Measurements from ENCODE around the gene MBD4. TPM values are rescaled to one million over a fixed set of nuclear protein-coding genes. Genes with fewer than 3 reads are reported as not detected.

MBD4 gene
- total and polyA plus RNA-seq, 10 of the 15 experiments (the other 5 are each of a cell fraction or from before 2014, with no cell fraction given) = 17.7 to 59.0 (median 49.0) TPM

DNA sequence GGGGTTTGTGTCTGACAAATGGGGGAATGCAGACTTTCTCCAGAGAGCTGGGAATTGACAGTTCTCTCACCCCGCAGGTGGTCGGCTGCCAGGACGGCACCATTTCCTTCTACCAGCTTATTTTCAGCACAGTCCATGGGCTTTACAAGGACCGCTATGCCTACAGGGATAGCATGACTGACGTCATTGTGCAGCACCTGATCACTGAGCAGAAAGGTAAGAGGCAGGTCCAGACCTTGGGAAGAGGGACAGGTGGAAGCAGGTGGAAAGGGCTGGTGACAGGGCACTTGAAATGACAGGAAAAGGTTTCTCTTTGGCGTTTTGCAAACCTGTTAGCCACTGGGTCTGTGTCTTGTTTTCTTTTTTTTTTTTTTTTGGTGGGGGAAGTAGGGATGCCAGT, 36.8 kb upstream of the MBD4 start:
- no peak for DNase-seq (ENCODE audit: low read depth, low spot score)
- no TSS peak for BruUV-seq (replicated peaks)
- FAIRE-seq = no peak
- ChIA-PET POLR2A (interaction anchor here (0.6 kb wide), 1 partner anchor 182 kb away, joined by 7 read pairs; no protein-coding TSS in a partner anchor), CTCF (interaction anchor here (1.5 kb wide), 1 partner anchor 93 kb away, joined by 5 read pairs; no protein-coding TSS in a partner anchor), RAD21 (ENCODE audit: unreplicated experiment) (no interaction called here), SMC1A (ENCODE audit: uncharacterized antibody, unreplicated experiment) (no interaction called here)
- Histone ChIP-seq H3K4me2 (ENCODE audit: control insufficient read depth, insufficient read depth) (no peak overlapping the region), H3K36me3 (ENCODE audit: control insufficient read depth in 2 of 2, insufficient read depth in 2 of 2, low read length in 1 of 2) (peaks cover 1 to 3% of the 10 kb centered on the region in 2 experiments; a peak in 2 of 4 replicates), H4K20me1 (ENCODE audit: control insufficient read depth, insufficient read depth) (no peaks in the 10 kb centered on the region), H3K27ac (ENCODE audit: control insufficient read depth, insufficient read depth) (no peak overlapping the region), H3K27me3 (replicated peaks in 1 of 2; ENCODE audit: control insufficient read depth in 2 of 2, insufficient read depth in 2 of 2, low read length in 1 of 2) (no peaks in the 10 kb centered on the region), H3K4me3 (no peak overlapping the region), H3K9me3 (replicated peaks; ENCODE audit: control insufficient read depth, insufficient read depth, low read length) (no peaks in the 10 kb centered on the region), H2AFZ (ENCODE audit: control insufficient read depth, low read depth, low read length) (no peak overlapping the region), H3K79me2 (ENCODE audit: control insufficient read depth, insufficient read depth, low read length) (no peaks in the 10 kb centered on the region), H3K4me1 (ENCODE audit: control insufficient read depth, insufficient read depth, low read length) (no peaks in the 10 kb centered on the region), H3K9ac (ENCODE audit: control insufficient read depth, insufficient read depth, low read length) (no peak overlapping the region)
- TF ChIP-seq ZNF217 (IDR thresholded peaks at IDR 0.05) (no peak), JUNB (IDR thresholded peaks at IDR 0.05) (no peak), IKZF1 (conservative IDR thresholded peaks at IDR 0.05) (no peak), TBL1XR1 (IDR thresholded peaks at IDR 0.05; ENCODE audit: low read depth, low read length) (no peak), CREM (IDR thresholded peaks at IDR 0.05; ENCODE audit: low read depth) (no peak)
- TF ChIP-seq, protein P1, sequence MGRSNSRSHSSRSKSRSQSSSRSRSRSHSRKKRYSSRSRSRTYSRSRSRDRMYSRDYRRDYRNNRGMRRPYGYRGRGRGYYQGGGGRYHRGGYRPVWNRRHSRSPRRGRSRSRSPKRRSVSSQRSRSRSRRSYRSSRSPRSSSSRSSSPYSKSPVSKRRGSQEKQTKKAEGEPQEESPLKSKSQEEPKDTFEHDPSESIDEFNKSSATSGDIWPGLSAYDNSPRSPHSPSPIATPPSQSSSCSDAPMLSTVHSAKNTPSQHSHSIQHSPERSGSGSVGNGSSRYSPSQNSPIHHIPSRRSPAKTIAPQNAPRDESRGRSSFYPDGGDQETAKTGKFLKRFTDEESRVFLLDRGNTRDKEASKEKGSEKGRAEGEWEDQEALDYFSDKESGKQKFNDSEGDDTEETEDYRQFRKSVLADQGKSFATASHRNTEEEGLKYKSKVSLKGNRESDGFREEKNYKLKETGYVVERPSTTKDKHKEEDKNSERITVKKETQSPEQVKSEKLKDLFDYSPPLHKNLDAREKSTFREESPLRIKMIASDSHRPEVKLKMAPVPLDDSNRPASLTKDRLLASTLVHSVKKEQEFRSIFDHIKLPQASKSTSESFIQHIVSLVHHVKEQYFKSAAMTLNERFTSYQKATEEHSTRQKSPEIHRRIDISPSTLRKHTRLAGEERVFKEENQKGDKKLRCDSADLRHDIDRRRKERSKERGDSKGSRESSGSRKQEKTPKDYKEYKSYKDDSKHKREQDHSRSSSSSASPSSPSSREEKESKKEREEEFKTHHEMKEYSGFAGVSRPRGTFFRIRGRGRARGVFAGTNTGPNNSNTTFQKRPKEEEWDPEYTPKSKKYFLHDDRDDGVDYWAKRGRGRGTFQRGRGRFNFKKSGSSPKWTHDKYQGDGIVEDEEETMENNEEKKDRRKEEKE (IDR thresholded peaks at IDR 0.05) = no peak
- TF ChIP-seq, protein P2, sequence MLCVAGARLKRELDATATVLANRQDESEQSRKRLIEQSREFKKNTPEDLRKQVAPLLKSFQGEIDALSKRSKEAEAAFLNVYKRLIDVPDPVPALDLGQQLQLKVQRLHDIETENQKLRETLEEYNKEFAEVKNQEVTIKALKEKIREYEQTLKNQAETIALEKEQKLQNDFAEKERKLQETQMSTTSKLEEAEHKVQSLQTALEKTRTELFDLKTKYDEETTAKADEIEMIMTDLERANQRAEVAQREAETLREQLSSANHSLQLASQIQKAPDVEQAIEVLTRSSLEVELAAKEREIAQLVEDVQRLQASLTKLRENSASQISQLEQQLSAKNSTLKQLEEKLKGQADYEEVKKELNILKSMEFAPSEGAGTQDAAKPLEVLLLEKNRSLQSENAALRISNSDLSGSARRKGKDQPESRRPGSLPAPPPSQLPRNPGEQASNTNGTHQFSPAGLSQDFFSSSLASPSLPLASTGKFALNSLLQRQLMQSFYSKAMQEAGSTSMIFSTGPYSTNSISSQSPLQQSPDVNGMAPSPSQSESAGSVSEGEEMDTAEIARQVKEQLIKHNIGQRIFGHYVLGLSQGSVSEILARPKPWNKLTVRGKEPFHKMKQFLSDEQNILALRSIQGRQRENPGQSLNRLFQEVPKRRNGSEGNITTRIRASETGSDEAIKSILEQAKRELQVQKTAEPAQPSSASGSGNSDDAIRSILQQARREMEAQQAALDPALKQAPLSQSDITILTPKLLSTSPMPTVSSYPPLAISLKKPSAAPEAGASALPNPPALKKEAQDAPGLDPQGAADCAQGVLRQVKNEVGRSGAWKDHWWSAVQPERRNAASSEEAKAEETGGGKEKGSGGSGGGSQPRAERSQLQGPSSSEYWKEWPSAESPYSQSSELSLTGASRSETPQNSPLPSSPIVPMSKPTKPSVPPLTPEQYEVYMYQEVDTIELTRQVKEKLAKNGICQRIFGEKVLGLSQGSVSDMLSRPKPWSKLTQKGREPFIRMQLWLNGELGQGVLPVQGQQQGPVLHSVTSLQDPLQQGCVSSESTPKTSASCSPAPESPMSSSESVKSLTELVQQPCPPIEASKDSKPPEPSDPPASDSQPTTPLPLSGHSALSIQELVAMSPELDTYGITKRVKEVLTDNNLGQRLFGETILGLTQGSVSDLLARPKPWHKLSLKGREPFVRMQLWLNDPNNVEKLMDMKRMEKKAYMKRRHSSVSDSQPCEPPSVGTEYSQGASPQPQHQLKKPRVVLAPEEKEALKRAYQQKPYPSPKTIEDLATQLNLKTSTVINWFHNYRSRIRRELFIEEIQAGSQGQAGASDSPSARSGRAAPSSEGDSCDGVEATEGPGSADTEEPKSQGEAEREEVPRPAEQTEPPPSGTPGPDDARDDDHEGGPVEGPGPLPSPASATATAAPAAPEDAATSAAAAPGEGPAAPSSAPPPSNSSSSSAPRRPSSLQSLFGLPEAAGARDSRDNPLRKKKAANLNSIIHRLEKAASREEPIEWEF (IDR thresholded peaks at IDR 0.05; ENCODE audit: insufficient replicate concordance, low read depth, low read length) = no peak
- no peak for ATAC-seq
- intact Hi-C loops (cut with micrococcal nuclease; ENCODE audit: unreplicated experiment) = no loop called here
- in situ Hi-C loops (cut with MboI) = no loop called here
- 90% methylated on average over 6 of the region's 6 CpGs for WGBS (ENCODE audit: insufficient coverage, insufficient replicate concordance, low lambda C conversion rate, missing lambda C conversion rate)

Data from GM12878 (cell line).